Fibroblast of pulmonary artery (primary cell): ENCODE data around the gene ARID1B.

Source experiments
- DNase-seq: peaks from one replicate; pipeline ENCODE4 v3.0.0-alpha.2; 2010; ENCODE audit warnings: low read depth
- H3K4me3 ChIP-seq: replicated peaks from 2 replicates; pipeline ENCODE4 v1.5.1; 2011; ENCODE audit warnings: low read depth, mild to moderate bottlenecking, control low read depth, low read length, moderate library complexity
- TF ChIP-seq, protein P1 (sequence below): IDR thresholded peaks from 2 replicates; pipeline ENCODE4 v1.5.1; 2011; ENCODE audit warnings: mild to moderate bottlenecking, control low read depth, low read length, inconsistent platforms; ENCODE audit errors: missing control alignments

The ARID1B gene

DNA sequence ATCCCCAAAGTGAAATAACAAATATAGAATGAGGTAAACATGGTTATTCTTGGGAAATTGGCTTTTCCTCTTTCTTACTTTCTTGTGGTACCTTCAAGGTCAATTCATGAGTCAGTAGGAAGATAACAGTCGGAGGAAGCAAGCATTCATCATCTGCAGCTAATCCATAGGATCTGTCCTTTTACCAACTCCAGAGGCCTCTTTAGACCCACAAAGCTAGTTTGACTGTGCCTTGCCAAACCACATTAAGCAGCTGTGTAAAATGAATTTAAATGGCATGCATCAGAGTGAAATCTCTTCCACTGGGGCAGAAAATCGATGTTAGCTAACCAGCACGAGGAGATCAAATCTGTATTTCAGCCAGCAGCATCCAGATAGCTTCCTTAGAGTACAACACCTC, 374.8 kb downstream of the ARID1B start:
- H3K4me3 ChIP-seq, result no peak overlapping the region
- TF ChIP-seq, protein P1, sequence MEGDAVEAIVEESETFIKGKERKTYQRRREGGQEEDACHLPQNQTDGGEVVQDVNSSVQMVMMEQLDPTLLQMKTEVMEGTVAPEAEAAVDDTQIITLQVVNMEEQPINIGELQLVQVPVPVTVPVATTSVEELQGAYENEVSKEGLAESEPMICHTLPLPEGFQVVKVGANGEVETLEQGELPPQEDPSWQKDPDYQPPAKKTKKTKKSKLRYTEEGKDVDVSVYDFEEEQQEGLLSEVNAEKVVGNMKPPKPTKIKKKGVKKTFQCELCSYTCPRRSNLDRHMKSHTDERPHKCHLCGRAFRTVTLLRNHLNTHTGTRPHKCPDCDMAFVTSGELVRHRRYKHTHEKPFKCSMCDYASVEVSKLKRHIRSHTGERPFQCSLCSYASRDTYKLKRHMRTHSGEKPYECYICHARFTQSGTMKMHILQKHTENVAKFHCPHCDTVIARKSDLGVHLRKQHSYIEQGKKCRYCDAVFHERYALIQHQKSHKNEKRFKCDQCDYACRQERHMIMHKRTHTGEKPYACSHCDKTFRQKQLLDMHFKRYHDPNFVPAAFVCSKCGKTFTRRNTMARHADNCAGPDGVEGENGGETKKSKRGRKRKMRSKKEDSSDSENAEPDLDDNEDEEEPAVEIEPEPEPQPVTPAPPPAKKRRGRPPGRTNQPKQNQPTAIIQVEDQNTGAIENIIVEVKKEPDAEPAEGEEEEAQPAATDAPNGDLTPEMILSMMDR, result no peak
- peak; percentile 80 for DNase-seq

DNA sequence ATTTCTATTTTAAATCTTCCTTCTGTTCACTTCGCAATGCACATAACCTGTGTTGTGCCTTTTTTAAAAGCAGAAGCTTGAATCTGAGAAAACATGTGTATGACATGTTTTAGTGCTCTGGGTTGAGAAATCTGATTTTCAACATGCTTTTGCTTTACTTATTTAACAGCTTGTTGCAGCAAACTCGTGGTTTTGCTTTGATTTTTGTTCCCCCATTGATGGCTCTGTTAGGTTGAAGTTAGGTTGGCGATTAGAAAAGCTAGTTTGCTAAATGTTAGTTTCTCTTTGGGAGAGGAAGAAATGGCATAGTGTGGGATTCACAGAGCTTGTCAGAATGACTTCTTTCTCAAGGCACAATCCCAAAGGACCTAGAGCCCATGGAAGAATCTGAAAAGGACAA, 375.4 kb downstream of the ARID1B start:
- TF ChIP-seq, protein P1, result no peak
- no peak overlapping the region for H3K4me3 ChIP-seq
- DNase-seq, result no peak

DNA sequence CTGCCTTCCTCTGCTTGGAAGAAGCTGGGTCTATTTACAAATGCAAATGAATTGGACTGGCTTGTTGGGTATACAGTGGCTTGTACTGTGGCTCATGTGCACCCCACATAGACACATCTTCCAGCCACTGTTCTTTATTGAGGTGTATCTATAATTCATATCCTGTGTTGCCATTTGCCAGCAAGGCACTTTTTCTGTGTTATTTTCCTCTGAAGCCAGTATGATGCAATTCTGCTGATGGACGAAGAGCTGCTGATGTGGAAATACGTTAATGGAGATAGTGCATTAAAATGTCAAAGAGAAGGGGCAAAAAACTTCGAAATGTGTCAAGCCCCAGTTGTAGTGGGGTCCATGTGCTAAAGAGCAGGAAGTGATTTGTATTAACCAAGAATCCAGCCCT, 378.6 kb downstream of the ARID1B start:
- H3K4me3 ChIP-seq, result no peak overlapping the region
- TF ChIP-seq, protein P1, result no peak
- peak; percentile 59 for DNase-seq

DNA sequence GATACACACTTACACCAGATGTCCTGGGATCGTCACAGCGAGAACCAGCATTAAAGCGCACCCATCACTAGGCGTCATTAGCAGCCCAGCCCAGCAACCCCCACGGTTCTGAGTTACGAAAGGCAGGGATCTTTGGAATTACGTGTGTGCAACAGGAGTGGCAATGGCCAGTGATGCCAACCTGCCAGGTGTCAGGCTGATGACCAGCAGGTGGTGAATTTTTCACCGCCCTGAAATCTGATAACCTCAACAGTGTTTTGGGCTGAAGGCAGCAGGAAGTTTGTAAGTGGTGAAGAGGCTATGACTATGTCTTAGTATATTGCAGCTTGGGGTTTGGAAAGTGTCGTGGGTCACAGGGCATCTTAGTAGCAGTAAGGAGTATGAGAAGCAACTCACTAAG, 380.1 kb downstream of the ARID1B start:
- no peak for DNase-seq
- no peak overlapping the region for H3K4me3 ChIP-seq
- TF ChIP-seq, protein P1, result no peak

DNA sequence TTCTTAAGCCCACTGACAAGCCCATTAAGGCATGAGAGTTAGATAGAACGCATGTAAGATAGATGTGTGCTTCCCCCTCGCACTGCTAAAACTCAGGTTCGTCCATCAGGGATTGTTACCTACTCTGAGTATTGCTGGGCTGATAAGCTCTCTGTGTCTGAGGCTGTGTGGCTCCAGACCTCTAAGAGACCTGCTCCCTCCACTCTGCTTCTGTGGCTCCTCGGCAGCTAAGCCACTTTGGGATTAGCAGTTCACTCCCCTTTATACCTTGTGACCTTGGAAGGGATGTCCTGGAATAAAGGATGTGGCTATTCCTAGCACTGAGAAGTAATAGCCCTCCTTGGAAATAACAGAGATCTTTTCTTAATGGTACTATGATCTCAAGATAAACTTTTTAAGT, 381.3 kb downstream of the ARID1B start:
- TF ChIP-seq, protein P1, result no peak
- H3K4me3 ChIP-seq, result no peak overlapping the region
- DNase-seq, result no peak

DNA sequence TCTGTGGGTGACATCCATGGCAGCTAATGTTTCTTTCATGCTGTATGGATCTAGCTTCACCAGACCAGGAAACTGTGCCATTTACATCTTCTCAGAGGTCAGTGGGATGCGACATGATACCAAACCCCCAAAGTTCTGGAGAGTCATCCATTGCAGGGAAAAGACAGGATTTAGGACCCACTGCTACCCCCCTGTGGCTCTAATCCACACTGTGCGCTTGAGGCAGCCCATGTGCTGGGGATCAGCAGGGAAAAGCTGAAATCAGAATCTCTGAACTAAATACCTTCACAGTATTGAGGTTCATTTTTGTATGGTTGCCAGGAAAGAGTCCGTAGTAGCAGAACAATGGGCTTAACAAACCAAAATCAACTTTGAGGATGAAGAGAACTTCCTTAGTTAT, 381.7 kb downstream of the ARID1B start:
- no peak for DNase-seq
- TF ChIP-seq, protein P1, result peak; percentile 24
- no peak overlapping the region for H3K4me3 ChIP-seq

DNA sequence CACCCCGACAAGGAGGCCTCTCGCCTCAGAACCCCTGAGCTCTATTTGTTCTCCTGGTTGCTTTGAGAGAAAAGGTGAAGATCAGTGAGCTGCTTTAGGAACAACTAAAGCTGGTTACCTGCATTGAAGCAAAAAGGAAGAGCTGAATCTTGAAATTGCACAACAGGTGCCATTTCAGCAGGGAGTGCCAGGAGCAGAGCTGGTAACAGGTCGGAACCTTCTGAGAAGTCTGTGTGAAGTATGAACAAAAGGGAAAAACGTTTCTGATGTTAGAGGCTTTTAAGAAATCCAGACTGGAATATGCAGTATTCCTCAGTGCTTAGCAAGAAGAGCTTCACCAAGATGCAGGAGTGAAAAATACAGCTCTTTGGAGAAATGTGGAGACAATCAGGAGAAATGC, 382.2 kb downstream of the ARID1B start:
- TF ChIP-seq, protein P1, result no peak
- H3K4me3 ChIP-seq, result no peak overlapping the region
- DNase-seq, result no peak
